ENCODE data around the gene PSMA7. TPM values are rescaled to one million over a fixed set of nuclear protein-coding genes. Genes with fewer than 3 reads are reported as not detected.
"Not testable (repeated sequence)": the region's sequence is repeated elsewhere in the genome, so short reads cannot be mapped to it uniquely, and the experiment has no call there.

PSMA7 gene
- polyA plus RNA-seq, 4 donors: 160 to 206 (median 170) TPM

GRCh38 chr20:62157387-62158087 is 14.3 kb upstream of the PSMA7 start:
- no peak for DNase-seq (ENCODE audit: low read depth in 4 of 4, low spot score in 3 of 4)

GRCh38 chr20:62156592-62157386 is 13.6 kb upstream of the PSMA7 start:
- peak in 1 of 4 donors; percentile 41 for DNase-seq (ENCODE audit: low read depth in 4 of 4, low spot score in 3 of 4)

- DNase-seq (ENCODE audit: low read depth in 4 of 4, low spot score in 3 of 4): no peak
These were observed 13.0 kb upstream of the PSMA7 start for GRCh38 chr20:62156254-62156556.

- no peak for DNase-seq (ENCODE audit: low read depth in 4 of 4, low spot score in 3 of 4)
These were observed 12.4 kb upstream of the PSMA7 start for GRCh38 chr20:62155428-62156253.

- DNase-seq (ENCODE audit: low read depth in 4 of 4, low spot score in 3 of 4): no peak
These were observed 8.7 kb upstream of the PSMA7 start for GRCh38 chr20:62151835-62152364.

GRCh38 chr20:62151225-62151624 is 8.0 kb upstream of the PSMA7 start:
- no peak for DNase-seq (ENCODE audit: low read depth in 4 of 4, low spot score in 3 of 4)

- DNase-seq (ENCODE audit: low read depth in 4 of 4, low spot score in 3 of 4): no peak
These were observed 7.0 kb upstream of the PSMA7 start for GRCh38 chr20:62150310-62150575.

- DNase-seq (ENCODE audit: low read depth in 4 of 4, low spot score in 3 of 4): no peak
These were observed 6.5 kb upstream of the PSMA7 start for GRCh38 chr20:62149532-62150309.

GRCh38 chr20:62148908-62149314 is 5.7 kb upstream of the PSMA7 start:
- no peak for DNase-seq (ENCODE audit: low read depth in 4 of 4, low spot score in 3 of 4)

GRCh38 chr20:62148383-62148782 is 5.2 kb upstream of the PSMA7 start:
- DNase-seq (ENCODE audit: low read depth in 4 of 4, low spot score in 3 of 4): not testable (repeated sequence)

- DNase-seq (ENCODE audit: low read depth in 4 of 4, low spot score in 3 of 4): no peak
These were observed 4.3 kb upstream of the PSMA7 start for GRCh38 chr20:62147528-62147927.

GRCh38 chr20:62147125-62147524 is 3.9 kb upstream of the PSMA7 start:
- no peak for DNase-seq (ENCODE audit: low read depth in 4 of 4, low spot score in 3 of 4)

- no peak for DNase-seq (ENCODE audit: low read depth in 4 of 4, low spot score in 3 of 4)
These were observed 3.0 kb upstream of the PSMA7 start for GRCh38 chr20:62146019-62146755.

- no peak for DNase-seq (ENCODE audit: low read depth in 4 of 4, low spot score in 3 of 4)
These were observed 2.5 kb upstream of the PSMA7 start for GRCh38 chr20:62145688-62146018.

- DNase-seq (ENCODE audit: low read depth in 4 of 4, low spot score in 3 of 4): no peak
These were observed 997 bp upstream of the PSMA7 start for GRCh38 chr20:62143957-62144825.

GRCh38 chr20:62142252-62143080 is 728 bp downstream of the PSMA7 start:
- DNase-seq (ENCODE audit: low read depth in 4 of 4, low spot score in 3 of 4): no peak

- DNase-seq (ENCODE audit: low read depth in 4 of 4, low spot score in 3 of 4): no peak
These were observed 1.6 kb downstream of the PSMA7 start for GRCh38 chr20:62141397-62142251.

Data from right renal pelvis (tissue), 4 donors.